ENCODE measurements around the gene RCVRN. TPM values are rescaled to one million over a fixed set of nuclear protein-coding genes. Genes with fewer than 3 reads are reported as not detected.

Gene RCVRN
- total RNA-seq, 1 donor from 2014 or later: not detected

GRCh38 chr17:9875441-9875840, 29.6 kb downstream of the RCVRN start:
- no peaks in the 10 kb centered on the region for H3K27me3 Mint-ChIP-seq (ENCODE audit: unreplicated experiment)
- TF ChIP-seq CTCF (IDR thresholded peaks at IDR 0.05; ENCODE audit: unreplicated experiment): no peak
- no peak overlapping the region for H3K4me3 Mint-ChIP-seq (ENCODE audit: unreplicated experiment)
- no peaks in the 10 kb centered on the region for H3K36me3 Mint-ChIP-seq (ENCODE audit: low read depth, unreplicated experiment)
- no peaks in the 10 kb centered on the region for H3K4me1 Mint-ChIP-seq (ENCODE audit: unreplicated experiment)
- no peaks in the 10 kb centered on the region for H3K9me3 Mint-ChIP-seq (ENCODE audit: unreplicated experiment)
- H3K27ac Mint-ChIP-seq (ENCODE audit: unreplicated experiment): no peak overlapping the region
- DNase-seq (ENCODE audit: low spot score): no peak

- Mint-ChIP-seq H3K36me3 (ENCODE audit: low read depth, unreplicated experiment) (no peaks in the 10 kb centered on the region), H3K9me3 (ENCODE audit: unreplicated experiment) (no peaks in the 10 kb centered on the region), H3K4me1 (ENCODE audit: unreplicated experiment) (no peaks in the 10 kb centered on the region), H3K27ac (ENCODE audit: unreplicated experiment) (no peak overlapping the region), H3K4me3 (ENCODE audit: unreplicated experiment) (no peak overlapping the region), H3K27me3 (ENCODE audit: unreplicated experiment) (no peaks in the 10 kb centered on the region)
- no peak for DNase-seq (ENCODE audit: low spot score)
- no peak for TF ChIP-seq CTCF (IDR thresholded peaks at IDR 0.05; ENCODE audit: unreplicated experiment)
These were observed 30.3 kb downstream of the RCVRN start for GRCh38 chr17:9874722-9875121.

GRCh38 chr17:9872852-9873251, 32.2 kb downstream of the RCVRN start:
- no peak for TF ChIP-seq CTCF (IDR thresholded peaks at IDR 0.05; ENCODE audit: unreplicated experiment)
- Mint-ChIP-seq H3K36me3 (ENCODE audit: low read depth, unreplicated experiment) (no peaks in the 10 kb centered on the region), H3K4me1 (ENCODE audit: unreplicated experiment) (no peaks in the 10 kb centered on the region), H3K27me3 (ENCODE audit: unreplicated experiment) (no peaks in the 10 kb centered on the region), H3K4me3 (ENCODE audit: unreplicated experiment) (no peak overlapping the region), H3K9me3 (ENCODE audit: unreplicated experiment) (no peaks in the 10 kb centered on the region), H3K27ac (ENCODE audit: unreplicated experiment) (no peak overlapping the region)
- DNase-seq (ENCODE audit: low spot score): no peak

- H3K27ac Mint-ChIP-seq (ENCODE audit: unreplicated experiment): no peak overlapping the region
- no peaks in the 10 kb centered on the region for H3K36me3 Mint-ChIP-seq (ENCODE audit: low read depth, unreplicated experiment)
- TF ChIP-seq CTCF (IDR thresholded peaks at IDR 0.05; ENCODE audit: unreplicated experiment): no peak
- peaks cover 1% of the 10 kb centered on the region for H3K27me3 Mint-ChIP-seq (ENCODE audit: unreplicated experiment)
- no peak for DNase-seq (ENCODE audit: low spot score)
- no peaks in the 10 kb centered on the region for H3K4me1 Mint-ChIP-seq (ENCODE audit: unreplicated experiment)
- no peaks in the 10 kb centered on the region for H3K9me3 Mint-ChIP-seq (ENCODE audit: unreplicated experiment)
- H3K4me3 Mint-ChIP-seq (ENCODE audit: unreplicated experiment): no peak overlapping the region
These were observed 36.5 kb downstream of the RCVRN start for GRCh38 chr17:9868552-9868951.

- no peaks in the 10 kb centered on the region for H3K9me3 Mint-ChIP-seq (ENCODE audit: unreplicated experiment)
- DNase-seq (ENCODE audit: low spot score): no peak
- no peak overlapping the region for H3K27ac Mint-ChIP-seq (ENCODE audit: unreplicated experiment)
- no peak overlapping the region for H3K4me3 Mint-ChIP-seq (ENCODE audit: unreplicated experiment)
- H3K36me3 Mint-ChIP-seq (ENCODE audit: low read depth, unreplicated experiment): no peaks in the 10 kb centered on the region
- no peak for TF ChIP-seq CTCF (IDR thresholded peaks at IDR 0.05; ENCODE audit: unreplicated experiment)
- no peaks in the 10 kb centered on the region for H3K4me1 Mint-ChIP-seq (ENCODE audit: unreplicated experiment)
- H3K27me3 Mint-ChIP-seq (ENCODE audit: unreplicated experiment): peaks cover 6% of the 10 kb centered on the region
These were observed 39.5 kb downstream of the RCVRN start for GRCh38 chr17:9865586-9865985.
